Tibial artery (tissue), 4 donors: Measurements from ENCODE around the gene BCR.

ENCODE experiments used
- DNase-seq, 2 donors: peaks; one replicate each; pipeline ENCODE4 v3.0.0-alpha.2; 2019
- H3K27ac ChIP-seq, 2 donors: fragments of 200-600 bp; sonication (generic) in 1 of 2; 1 replicate in 1 of 2; 2 replicates in 1 of 2; pipeline ENCODE4 v1.5.1; 2018 to 2019; ENCODE audit warnings: mild to moderate bottlenecking in 1 of 2
- H3K27me3 ChIP-seq, 2 donors: fragments of 200-600 bp; sonication (generic) in 1 of 2; one replicate each; pipeline versions ENCODE4 v1.5.1 to v1.6.0; 2016 to 2019
- H3K36me3 ChIP-seq, 3 donors: fragments of 200-600 bp; sonication (generic) in 2 of 3; one replicate each; pipeline ENCODE4 v1.5.1; 2016 to 2019; ENCODE audit warnings: mild to moderate bottlenecking in 2 of 3
- H3K4me1 ChIP-seq, 4 donors: fragments of 200-600 bp; sonication (generic) in 2 of 4; 1 replicate in 3 of 4; 2 replicates in 1 of 4; pipeline ENCODE4 v1.5.1; 2016 to 2019
- H3K4me3 ChIP-seq, 2 donors: fragments of 200-600 bp; sonication (generic) in 1 of 2; 1 replicate in 1 of 2; 2 replicates in 1 of 2; pipeline ENCODE4 v1.5.1; 2018 to 2019; ENCODE audit warnings: mild to moderate bottlenecking in 2 of 2
- H3K9me3 ChIP-seq, 3 donors: fragments of 200-600 bp; sonication (generic) in 1 of 3; one replicate each; pipeline ENCODE4 v1.5.1; 2016 to 2019
- CTCF ChIP-seq, 2 experiments: fragments of 200-600 bp in 1 of 2; fragments of 450-650 bp in 1 of 2; IDR thresholded peaks; one replicate each; pipeline ENCODE4 v1.5.1; 2017 to 2019; ENCODE audit warnings: antibody characterized with exemption in 2 of 2, mild to moderate bottlenecking in 1 of 2, moderate library complexity in 1 of 2
- intact Hi-C: fragments of 100-400 bp; cut with DNase I; formaldehyde crosslinking; loops from one replicate; pipeline ENCODE4 v1.15.0; 2023; ENCODE audit warnings: low total_unique reads

BCR gene

DNA sequence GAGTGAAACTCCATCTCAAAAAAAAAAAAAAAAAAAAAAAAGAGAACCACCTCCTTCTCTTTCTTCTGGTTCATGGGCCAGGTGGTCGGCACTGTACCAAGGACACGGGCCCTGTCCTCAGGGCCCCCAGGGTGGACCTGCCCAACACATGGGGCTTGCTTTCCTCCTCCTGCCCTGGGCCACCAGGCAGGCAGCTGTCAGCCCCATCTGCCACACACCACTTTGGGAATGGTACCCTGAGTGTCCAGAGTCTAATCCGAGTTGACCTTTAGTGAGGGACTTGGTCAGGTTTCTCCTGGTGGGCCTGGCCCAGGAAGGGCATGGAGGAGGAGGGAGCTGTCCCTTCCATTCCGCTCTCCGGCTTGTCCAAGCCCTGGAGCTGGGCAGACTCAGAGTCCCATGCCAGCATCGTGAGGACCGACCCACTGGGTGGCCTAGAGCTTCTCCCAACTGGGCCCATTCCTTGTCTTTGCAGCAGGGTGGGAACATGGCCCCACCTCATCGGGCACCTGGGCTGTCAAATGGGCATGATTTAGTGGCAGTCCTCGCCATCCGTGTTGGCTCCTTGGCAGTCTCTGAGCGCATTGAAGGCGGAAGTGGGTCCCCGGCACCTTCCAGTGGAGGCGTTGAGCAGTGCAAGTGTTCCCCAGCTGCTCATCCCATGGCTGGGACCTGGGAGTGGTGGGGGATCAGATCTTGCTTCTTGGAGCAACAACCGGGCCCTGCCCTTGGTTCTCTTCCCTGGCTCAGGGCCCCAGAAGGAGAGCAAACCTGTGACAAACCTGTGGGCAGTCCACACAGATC is 94.8 kb downstream of the BCR start:
- TF ChIP-seq CTCF (IDR thresholded peaks at IDR 0.05) = no peak
- Histone ChIP-seq H3K27ac (no peak overlapping the region), H3K9me3 (no peaks in the 10 kb centered on the region), H3K36me3 (peaks cover 43 to 84% (median 80%) of the 10 kb centered on the region in 3 donors), H3K4me1 (peaks cover 0 to 26% (median 18%) of the 10 kb centered on the region in 4 donors), H3K4me3 (no peak overlapping the region), H3K27me3 (no peaks in the 10 kb centered on the region)
- intact Hi-C loops = no loop called here
- no peak for DNase-seq

GRCh38 chr22:23275751-23276150 is 95.4 kb downstream of the BCR start:
- H3K36me3 ChIP-seq = peaks cover 41 to 84% (median 81%) of the 10 kb centered on the region in 3 donors
- intact Hi-C loops = no loop called here

GRCh38 chr22:23276656-23277582 is 96.6 kb downstream of the BCR start:
- DNase-seq = no peak
- Histone ChIP-seq H3K27ac (peak overlapping the region; percentile 16 to 91), H3K36me3 (peaks cover 33 to 76% (median 76%) of the 10 kb centered on the region in 3 donors), H3K4me1 (peaks cover 3 to 41% (median 32%) of the 10 kb centered on the region in 4 donors), H3K4me3 (no peak overlapping the region), H3K9me3 (no peaks in the 10 kb centered on the region), H3K27me3 (no peaks in the 10 kb centered on the region)
- intact Hi-C loops = no loop called here
- TF ChIP-seq CTCF (IDR thresholded peaks at IDR 0.05) = no peak

More at GRCh38 chr22:23275751-23276150, 95.4 kb downstream of the BCR start:
- H3K4me3 ChIP-seq = no peak overlapping the region
- no peak for TF ChIP-seq CTCF (IDR thresholded peaks at IDR 0.05)
- H3K27me3 ChIP-seq = no peaks in the 10 kb centered on the region
- H3K9me3 ChIP-seq = no peaks in the 10 kb centered on the region
- no peak for DNase-seq
- H3K4me1 ChIP-seq = peaks cover 0 to 29% (median 21%) of the 10 kb centered on the region in 4 donors
- H3K27ac ChIP-seq = no peak overlapping the region

GRCh38 chr22:23277583-23278295 is 97.4 kb downstream of the BCR start:
- H3K36me3 ChIP-seq = peaks cover 25 to 68% (median 68%) of the 10 kb centered on the region in 3 donors
- DNase-seq = no peak
- no peaks in the 10 kb centered on the region for H3K9me3 ChIP-seq
- H3K27me3 ChIP-seq = no peaks in the 10 kb centered on the region
- TF ChIP-seq CTCF (IDR thresholded peaks at IDR 0.05) = no peak
- H3K27ac ChIP-seq = peak overlapping the region; percentile 16 to 91
- H3K4me3 ChIP-seq = no peak overlapping the region
- intact Hi-C loops = no loop called here
- peaks cover 3 to 49% (median 38%) of the 10 kb centered on the region in 4 donors for H3K4me1 ChIP-seq
